ENCODE measurements around the gene LAMA2. TPM values are rescaled to one million over a fixed set of nuclear protein-coding genes. Genes with fewer than 3 reads are reported as not detected.

LAMA2 gene
- total RNA-seq, 2 donors from 2014 or later: 7.0 to 14.4 TPM

GRCh38 chr6:129215916-129216520 is 333.1 kb downstream of the LAMA2 start:
- no peak for ATAC-seq
- DNase-seq: no peak
- intact Hi-C loops (cut with DNase I, micrococcal nuclease): no loop called here

DNA sequence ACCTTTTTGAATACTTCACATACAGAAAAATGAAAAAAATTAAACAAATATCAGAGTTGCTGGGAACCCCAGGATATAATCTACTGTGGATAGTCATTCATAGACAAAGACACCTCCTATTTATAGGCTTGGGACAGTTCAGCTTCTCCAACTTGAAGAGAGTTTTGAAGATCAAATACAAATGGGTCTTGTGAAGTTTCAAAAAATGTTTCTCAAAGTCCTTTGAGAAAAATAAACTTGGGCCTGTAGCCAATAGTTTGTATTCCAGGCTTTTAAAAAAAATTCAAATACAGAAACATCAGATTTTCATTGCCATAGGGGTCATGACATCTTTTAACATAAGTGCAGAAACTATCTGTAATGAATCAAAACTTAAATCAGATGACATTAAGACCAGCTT is 334.8 kb downstream of the LAMA2 start:
- ATAC-seq (no peak), DNase-seq (no peak)
- intact Hi-C loops (cut with DNase I, micrococcal nuclease): no loop called here

- no peak for ATAC-seq
- no peak for DNase-seq
- intact Hi-C loops (cut with DNase I, micrococcal nuclease): no loop called here
Observed at GRCh38 chr6:129233458-129234134, 350.7 kb downstream of the LAMA2 start.

- no peak for DNase-seq
- ATAC-seq: no peak
- intact Hi-C loops (cut with DNase I, micrococcal nuclease): no loop called here
Observed at GRCh38 chr6:129235167-129236000, 352.4 kb downstream of the LAMA2 start.

GRCh38 chr6:129236001-129236517 is 353.1 kb downstream of the LAMA2 start:
- intact Hi-C loops (cut with DNase I, micrococcal nuclease): no loop called here
- DNase-seq (no peak), ATAC-seq (no peak)

DNA sequence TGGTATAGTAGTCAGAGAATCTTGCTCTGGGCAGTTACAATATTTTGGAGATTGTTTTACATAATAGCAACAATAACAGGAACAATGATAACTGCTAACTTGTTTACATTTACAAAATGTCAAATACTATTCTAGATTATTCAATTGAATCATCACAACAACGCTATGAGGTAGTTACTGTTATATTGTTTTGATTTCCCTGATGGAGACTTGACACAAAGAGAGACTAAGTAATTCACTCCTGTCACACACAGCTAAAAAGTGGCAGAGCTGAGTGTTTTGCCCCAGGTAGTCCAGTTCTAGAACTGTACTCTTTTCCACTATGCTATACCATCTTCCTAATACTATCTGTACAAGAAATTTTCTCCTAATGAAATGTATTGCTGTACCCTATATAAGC is 356.1 kb downstream of the LAMA2 start:
- no peak for ATAC-seq
- intact Hi-C loops (cut with DNase I, micrococcal nuclease): no loop called here
- DNase-seq: no peak

- intact Hi-C loops (cut with DNase I, micrococcal nuclease): no loop called here
- DNase-seq: no peak
- ATAC-seq: no peak
Observed at GRCh38 chr6:129239825-129240491, 357.0 kb downstream of the LAMA2 start.

DNA sequence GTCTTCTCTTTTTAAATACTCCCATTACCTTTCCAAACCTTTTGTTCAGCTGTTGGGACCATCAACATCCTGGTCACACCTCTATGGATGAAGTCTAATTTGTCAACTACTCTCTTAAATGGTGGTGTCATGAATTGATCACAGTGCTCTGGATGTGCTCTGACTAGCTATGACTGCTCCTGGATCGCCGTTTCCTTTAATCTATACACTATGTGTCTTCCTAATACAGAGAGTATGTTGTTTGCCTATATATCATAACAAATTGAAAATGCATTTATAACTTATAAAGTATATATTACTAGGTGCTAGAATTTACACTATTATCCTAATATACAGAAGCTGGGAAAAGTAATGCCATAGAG is 357.5 kb downstream of the LAMA2 start:
- ATAC-seq (no peak), DNase-seq (no peak)
- intact Hi-C loops (cut with DNase I, micrococcal nuclease): no loop called here

GRCh38 chr6:129242546-129242945 is 359.6 kb downstream of the LAMA2 start:
- no peak for ATAC-seq
- intact Hi-C loops (cut with DNase I, micrococcal nuclease): no loop called here
- no peak for DNase-seq

DNA sequence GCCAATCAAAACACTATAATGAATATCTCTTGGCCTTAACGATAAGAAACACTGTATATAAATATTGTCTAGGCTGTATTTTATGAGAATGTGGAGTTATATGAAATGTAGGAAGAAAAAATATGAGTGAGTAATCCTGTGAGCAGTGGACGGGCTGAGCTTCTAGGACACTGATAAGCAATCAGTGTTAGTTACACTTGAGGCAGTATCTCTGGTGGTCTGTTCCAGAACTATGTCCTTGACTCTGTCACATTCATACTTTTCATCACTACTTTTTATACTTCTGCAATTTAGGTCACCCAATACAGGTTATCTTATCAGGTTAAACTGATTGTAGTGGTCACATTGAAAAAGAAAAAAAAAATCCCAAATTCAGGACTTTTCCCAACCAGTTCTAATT is 360.4 kb downstream of the LAMA2 start:
- no peak for DNase-seq
- no peak for ATAC-seq
- intact Hi-C loops (cut with DNase I, micrococcal nuclease): no loop called here

- no peak for DNase-seq
- no peak for ATAC-seq
- intact Hi-C loops (cut with DNase I, micrococcal nuclease): no loop called here
Observed at GRCh38 chr6:129248946-129249345, 366.0 kb downstream of the LAMA2 start.

DNA sequence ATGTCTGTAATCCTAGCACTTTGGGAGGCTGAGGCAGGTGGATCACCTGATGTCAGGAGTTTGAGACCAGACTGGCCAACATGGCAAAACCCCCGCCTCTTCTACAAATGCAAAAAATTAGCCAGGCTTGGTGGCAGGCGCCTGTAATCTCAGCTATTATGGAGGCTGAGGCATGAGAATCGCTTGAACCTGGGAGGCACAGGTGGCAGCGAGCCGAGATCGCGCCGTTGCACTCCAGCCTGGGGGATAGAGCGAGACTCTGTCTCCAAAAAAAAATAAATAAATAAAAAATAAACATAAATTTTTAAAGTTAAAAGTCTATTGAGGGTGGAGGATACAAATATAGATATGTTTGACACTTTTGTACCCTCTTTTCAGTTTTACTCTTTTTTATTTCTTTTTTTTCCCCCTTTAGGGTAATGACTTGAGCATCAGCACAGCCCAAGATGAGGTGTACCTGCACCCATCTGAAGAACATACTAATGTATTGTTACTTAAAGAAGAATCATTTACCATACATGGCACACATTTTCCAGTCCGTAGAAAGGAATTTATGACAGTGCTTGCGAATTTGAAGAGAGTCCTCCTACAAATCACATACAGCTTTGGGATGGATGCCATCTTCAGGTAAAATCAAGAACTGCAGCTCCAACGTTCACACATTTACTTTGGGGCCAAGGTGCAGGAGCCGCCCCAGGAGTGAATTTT is 368.9 kb downstream of the LAMA2 start:
- ATAC-seq: peak; percentile 89
- intact Hi-C loops (cut with DNase I, micrococcal nuclease): no loop called here
- DNase-seq: peak; percentile 64 to 69

- intact Hi-C loops (cut with DNase I, micrococcal nuclease): no loop called here
- DNase-seq: no peak
Observed at GRCh38 chr6:129252377-129253071, 369.6 kb downstream of the LAMA2 start.

DNA sequence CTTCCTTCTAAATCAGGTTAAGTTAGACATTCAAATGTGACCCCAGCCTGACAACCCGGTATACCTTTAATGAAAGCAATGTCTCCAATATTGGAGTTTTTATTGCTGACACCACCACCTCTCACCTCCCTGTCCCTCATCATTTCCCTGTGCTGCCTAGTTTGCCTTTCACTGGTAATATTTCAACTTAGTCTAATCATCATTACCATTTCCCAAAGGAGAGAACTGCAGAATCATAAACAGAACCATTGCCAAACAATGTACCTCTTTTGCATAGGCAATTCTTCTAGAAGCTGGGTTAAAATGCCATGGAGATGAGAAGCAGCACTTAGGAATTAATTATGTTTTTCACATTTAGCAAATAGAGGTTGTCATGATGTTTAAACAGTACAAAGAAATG is 370.3 kb downstream of the LAMA2 start:
- ATAC-seq: peak; percentile 4
- intact Hi-C loops (cut with DNase I, micrococcal nuclease): no loop called here
- no peak for DNase-seq

More at GRCh38 chr6:129252377-129253071, 369.6 kb downstream of the LAMA2 start:
- peak; percentile 88 for ATAC-seq

GRCh38 chr6:129253727-129254126 is 370.8 kb downstream of the LAMA2 start:
- no peak for ATAC-seq
- no peak for DNase-seq
- intact Hi-C loops (cut with DNase I, micrococcal nuclease): no loop called here

DNA sequence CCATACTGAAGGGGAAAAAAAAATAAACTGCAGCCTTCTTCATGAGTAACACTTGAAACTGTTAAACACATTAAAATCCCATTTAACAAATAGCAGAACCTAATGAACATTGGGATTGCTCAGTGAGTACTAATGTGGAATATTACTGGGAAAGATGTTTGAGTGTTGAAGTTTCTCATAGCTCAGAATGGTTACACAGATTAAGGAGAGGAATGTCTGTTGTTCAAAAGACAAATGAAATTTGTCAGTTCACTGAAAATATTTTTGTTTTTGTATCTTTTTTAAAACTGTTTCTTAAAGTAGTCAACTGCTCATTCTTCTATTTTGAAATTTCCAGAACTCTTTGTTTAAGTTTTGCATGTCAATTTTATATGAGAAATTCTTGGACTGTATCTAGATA is 374.3 kb downstream of the LAMA2 start:
- ATAC-seq (no peak), DNase-seq (no peak)
- intact Hi-C loops (cut with DNase I, micrococcal nuclease): no loop called here

DNA sequence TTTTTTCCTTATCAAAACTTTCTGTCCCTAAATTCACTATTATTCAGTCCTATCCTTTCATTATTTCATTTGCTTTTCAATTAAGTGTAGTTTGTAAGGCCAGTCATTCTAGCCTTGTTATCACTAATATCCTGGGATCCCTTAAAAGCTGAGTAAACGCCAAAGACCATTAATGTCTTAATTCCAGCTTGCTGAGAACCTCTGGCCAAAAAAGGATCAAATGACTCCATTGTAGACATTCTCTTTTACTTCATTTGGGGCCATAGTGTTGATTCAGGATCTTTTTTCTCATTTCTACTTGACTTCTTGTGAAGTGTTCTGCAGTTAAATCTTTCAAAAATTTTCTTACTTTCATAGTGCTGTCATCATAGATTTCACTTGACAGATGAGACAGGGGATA is 379.7 kb downstream of the LAMA2 start:
- intact Hi-C loops (cut with DNase I, micrococcal nuclease): loop anchor here in 1 of 2 donors (10.0 kb wide), 1 partner anchor 538 kb away; no protein-coding TSS in a partner anchor
- no peak for DNase-seq
- no peak for ATAC-seq

- intact Hi-C loops (cut with DNase I, micrococcal nuclease): loop anchor here in 1 of 2 donors (10.0 kb wide), 1 partner anchor 538 kb away; no protein-coding TSS in a partner anchor
- ATAC-seq (no peak), DNase-seq (no peak)
Observed at GRCh38 chr6:129263176-129263575, 380.2 kb downstream of the LAMA2 start.
